Gastrocnemius medialis (tissue), 4 donors: ENCODE data around the gene SCN4A. TPM values are rescaled to one million over a fixed set of nuclear protein-coding genes. Genes with fewer than 3 reads are reported as not detected.

Source experiments
- ATAC-seq, 2 donors: fragments of 150-250 bp; one replicate each; pipeline ENCODE4 v1.9.1; 2016
- DNase-seq, 2 donors: peaks; one replicate each; pipeline ENCODE4 v3.0.0-alpha.2; 2019
- H3K27ac ChIP-seq, 4 donors: fragments of 200-600 bp; sonication (generic); 1 replicate in 1 of 4; 2 replicates in 3 of 4; pipeline ENCODE4 v1.5.1; 2016 to 2018; ENCODE audit warnings: mild to moderate bottlenecking in 2 of 4, moderate library complexity in 1 of 4
- H3K27me3 ChIP-seq, 3 donors: fragments of 200-600 bp; sonication (generic) in 2 of 3; 1 replicate in 1 of 3; 2 replicates in 2 of 3; pipeline versions ENCODE4 v1.5.1 to v1.6.0; 2016 to 2019; ENCODE audit warnings: mild to moderate bottlenecking in 1 of 3, moderate library complexity in 1 of 3
- H3K36me3 ChIP-seq, 2 donors: fragments of 200-600 bp; sonication (generic) in 1 of 2; one replicate each; pipeline ENCODE4 v1.5.1; 2017 to 2018
- H3K4me1 ChIP-seq, 2 donors: fragments of 200-600 bp; sonication (generic) in 1 of 2; one replicate each; pipeline ENCODE4 v1.5.1; 2016 to 2017; ENCODE audit warnings: mild to moderate bottlenecking in 2 of 2
- H3K4me3 ChIP-seq, 4 donors: fragments of 200-600 bp; sonication (generic) in 3 of 4; 1 replicate in 1 of 4; 2 replicates in 3 of 4; pipeline ENCODE4 v1.5.1; 2016 to 2019; ENCODE audit warnings: mild to moderate bottlenecking in 2 of 4
- H3K9me3 ChIP-seq, 3 donors: fragments of 200-600 bp; sonication (generic) in 2 of 3; 1 replicate in 1 of 3; 2 replicates in 2 of 3; pipeline ENCODE4 v1.5.1; 2016 to 2019
- CTCF ChIP-seq, 5 experiments: fragments of 450-650 bp in 3 of 5; fragments of 200-600 bp in 2 of 5; sonication (generic) in 2 of 5; IDR thresholded peaks in 4 of 5; conservative IDR thresholded peaks in 1 of 5; 1 replicate in 4 of 5; 2 replicates in 1 of 5; pipeline ENCODE4 v1.5.1; 2016 to 2019; ENCODE audit warnings: antibody characterized with exemption in 5 of 5, mild to moderate bottlenecking in 3 of 5, moderate library complexity in 3 of 5
- POLR2A ChIP-seq, 2 donors: fragments of 450-650 bp; IDR thresholded peaks; one replicate each; pipeline ENCODE4 v1.6.1; 2017; ENCODE audit warnings: antibody characterized with exemption in 2 of 2, mild to moderate bottlenecking in 2 of 2, moderate library complexity in 2 of 2
- in situ Hi-C, 4 donors: fragments of 200-750 bp; cut with MboI; loops; one replicate each; pipeline versions ENCODE4 v1.15.0 to v1.8.0; 2017; ENCODE audit warnings: low sequenced_read_pairs in 4 of 4
- intact Hi-C: fragments of 100-400 bp; cut with DNase I; formaldehyde crosslinking; loops from one replicate; pipeline ENCODE4 v1.15.1; 2023; ENCODE audit warnings: low total_unique reads
- total RNA-seq, 4 donors: library from RNA; depleted of rRNA; stranded (reverse); fragments of >200 nt; gene quantifications; one replicate each; pipeline versions ENCODE4 v1.1.0 to v1.2.3, GENCODE V29; 2016

The SCN4A gene
- total RNA-seq, 4 donors from 2014 or later, result 45.3 to 107 (median 69.1) TPM

DNA sequence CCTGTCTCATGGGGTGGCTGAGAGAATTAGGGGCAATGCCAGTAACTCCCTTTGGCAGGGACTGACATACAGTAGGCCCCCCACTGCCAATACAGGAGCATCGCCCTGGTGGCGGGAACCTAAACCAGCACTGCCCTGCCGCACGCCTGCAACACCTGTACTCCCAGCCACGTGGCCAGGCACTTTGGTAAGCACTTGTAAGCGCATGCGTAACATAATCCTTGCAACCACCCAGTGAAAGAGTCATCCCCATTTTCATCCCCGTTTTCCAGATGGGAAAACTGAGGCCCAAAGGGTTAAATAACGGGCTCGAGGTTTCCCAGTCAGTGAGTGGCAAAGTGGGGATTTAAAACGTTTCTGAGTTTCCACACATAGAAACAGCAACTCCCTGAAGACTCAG is 17.5 kb downstream of the SCN4A start:
- H3K27ac ChIP-seq, result peak overlapping the region; percentile 96 to 100 (median 99)

GRCh38 chr17:63954402-63955063 is 18.2 kb downstream of the SCN4A start:
- Histone ChIP-seq H3K4me1 (peaks cover 63 to 82% of the 10 kb centered on the region in 2 donors), H3K27ac (peak overlapping the region; percentile 96 to 100 (median 99)), H3K27me3 (no peaks in the 10 kb centered on the region), H3K36me3 (peaks cover 0 to 13% of the 10 kb centered on the region in 2 donors), H3K9me3 (no peaks in the 10 kb centered on the region), H3K4me3 (peak overlapping the region in 1 of 4 donors; percentile 8)
- peak; percentile 18 to 26 for TF ChIP-seq POLR2A (IDR thresholded peaks at IDR 0.05)
- TF ChIP-seq CTCF (IDR thresholded peaks at IDR 0.05 in 4 of 5, conservative IDR thresholded peaks at IDR 0.05 in 1 of 5), result no peak
- in situ Hi-C loops, result no loop called here
- intact Hi-C loops, result loop anchor here (1.0 kb wide), 1 partner anchor 33 kb away; no protein-coding TSS in a partner anchor
- DNase-seq (peak; percentile 68 to 84), ATAC-seq (peak; percentile 72 to 79)

More for the DNA sequence above, 17.5 kb downstream of the SCN4A start:
- in situ Hi-C loops (no loop called here), intact Hi-C loops (no loop called here)
- H3K36me3 ChIP-seq, result peaks cover 0 to 13% of the 10 kb centered on the region in 2 donors
- DNase-seq (peak in 1 of 2 donors; percentile 69), ATAC-seq (no peak)
- TF ChIP-seq CTCF (IDR thresholded peaks at IDR 0.05 in 4 of 5, conservative IDR thresholded peaks at IDR 0.05 in 1 of 5) (peak in 4 of 5 experiments; percentile 12 to 47 (median 34)), POLR2A (IDR thresholded peaks at IDR 0.05) (no peak)
- no peaks in the 10 kb centered on the region for H3K27me3 ChIP-seq
- no peaks in the 10 kb centered on the region for H3K9me3 ChIP-seq
- H3K4me3 ChIP-seq, result no peak overlapping the region
- H3K4me1 ChIP-seq, result peaks cover 62 to 81% of the 10 kb centered on the region in 2 donors

- peaks cover 0 to under 1% of the 10 kb centered on the region in 2 donors for H3K36me3 ChIP-seq
- peak in 1 of 2 donors; percentile 71 for DNase-seq
- no peak overlapping the region for H3K4me3 ChIP-seq
- H3K27me3 ChIP-seq, result no peaks in the 10 kb centered on the region
- TF ChIP-seq CTCF (IDR thresholded peaks at IDR 0.05 in 4 of 5, conservative IDR thresholded peaks at IDR 0.05 in 1 of 5) (peak; percentile 49 to 64 (median 51)), POLR2A (IDR thresholded peaks at IDR 0.05) (no peak)
- intact Hi-C loops (no loop called here), in situ Hi-C loops (no loop called here)
- peak overlapping the region; percentile 96 to 100 (median 99) for H3K27ac ChIP-seq
- ATAC-seq, result peak in 1 of 2 donors; percentile 9
- H3K4me1 ChIP-seq, result peaks cover 69% of the 10 kb centered on the region in 2 donors
- H3K9me3 ChIP-seq, result no peaks in the 10 kb centered on the region
Observed at GRCh38 chr17:63950940-63951907, 21.5 kb downstream of the SCN4A start.

- in situ Hi-C loops, result no loop called here
Observed at GRCh38 chr17:63949576-63950250, 23.0 kb downstream of the SCN4A start.

More at GRCh38 chr17:63949576-63950250, 23.0 kb downstream of the SCN4A start:
- DNase-seq, result peak in 1 of 2 donors; percentile 77
- intact Hi-C loops, result no loop called here
- H3K4me1 ChIP-seq, result peaks cover 67% of the 10 kb centered on the region in 2 donors
- no peaks in the 10 kb centered on the region for H3K9me3 ChIP-seq
- H3K36me3 ChIP-seq, result peaks cover 0 to 6% of the 10 kb centered on the region in 2 donors
- H3K4me3 ChIP-seq, result no peak overlapping the region
- peak; percentile 14 to 35 for ATAC-seq
- peak overlapping the region; percentile 96 to 100 (median 99) for H3K27ac ChIP-seq
- TF ChIP-seq POLR2A (IDR thresholded peaks at IDR 0.05) (no peak), CTCF (IDR thresholded peaks at IDR 0.05 in 4 of 5, conservative IDR thresholded peaks at IDR 0.05 in 1 of 5) (no peak)
- no peaks in the 10 kb centered on the region for H3K27me3 ChIP-seq
